GM18873 (cell line): ENCODE results near the gene SYT11.
A peak's percentile ranks its signal among the peaks of the same experiment; 100 is the strongest.

Experiments
- ATAC-seq: cut with Tn5 transposase; IDR thresholded peaks from one replicate; pipeline ENCODE4 v1.9.1; 2021; ENCODE audit warnings: mild to moderate bottlenecking, moderate library complexity, moderate number of reproducible peaks; ENCODE audit not compliant: unreplicated experiment, low FRiP score

Gene SYT11

DNA sequence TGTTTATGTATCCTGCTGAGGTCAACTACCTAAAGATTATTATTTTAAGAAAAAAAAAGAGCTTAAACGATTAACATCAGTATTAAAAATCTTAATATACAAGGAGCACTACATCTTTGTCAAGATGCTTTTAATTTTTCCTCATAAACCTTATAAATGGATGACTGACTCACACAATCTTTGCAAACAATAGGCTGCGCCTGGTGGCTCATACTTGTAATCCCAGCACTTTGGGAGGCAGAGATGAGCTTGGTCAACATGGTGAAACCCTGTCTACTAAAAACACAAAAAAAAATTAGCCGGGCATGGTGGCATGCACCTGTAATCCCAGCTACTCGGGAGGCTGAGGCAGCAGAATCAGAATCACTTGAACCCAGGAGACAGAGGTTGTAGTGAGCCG, 73.1 kb downstream of the SYT11 start:
- ATAC-seq = no peak

- ATAC-seq = no peak
Measured at GRCh38 chr1:155933591-155934096, 74.3 kb downstream of the SYT11 start.

- peak; percentile 83 for ATAC-seq
Measured at GRCh38 chr1:155934097-155934935, 74.9 kb downstream of the SYT11 start, which contains the start of gene KHDC4. KHDC4 (minus strand) TSS chr1:155934413; CDS start chr1:155934373, 40 bp downstream.
